AG09319 (cell line): ENCODE results near the gene ICAM3.
"Not testable (repeated sequence)": the region's sequence is repeated elsewhere in the genome, so short reads cannot be mapped to it uniquely, and the experiment has no call there.

Source experiments
- DNase-seq: peaks from one replicate; pipeline ENCODE4 v3.0.0-alpha.2; 2010; ENCODE audit warnings: low read depth; ENCODE audit errors: extremely low read depth
- TF ChIP-seq, protein P1 (sequence below): IDR thresholded peaks from 2 replicates; pipeline ENCODE4 v1.5.1; 2011; ENCODE audit warnings: low read depth, mild to moderate bottlenecking, inconsistent platforms, low read length, moderate library complexity

ICAM3 gene

DNA sequence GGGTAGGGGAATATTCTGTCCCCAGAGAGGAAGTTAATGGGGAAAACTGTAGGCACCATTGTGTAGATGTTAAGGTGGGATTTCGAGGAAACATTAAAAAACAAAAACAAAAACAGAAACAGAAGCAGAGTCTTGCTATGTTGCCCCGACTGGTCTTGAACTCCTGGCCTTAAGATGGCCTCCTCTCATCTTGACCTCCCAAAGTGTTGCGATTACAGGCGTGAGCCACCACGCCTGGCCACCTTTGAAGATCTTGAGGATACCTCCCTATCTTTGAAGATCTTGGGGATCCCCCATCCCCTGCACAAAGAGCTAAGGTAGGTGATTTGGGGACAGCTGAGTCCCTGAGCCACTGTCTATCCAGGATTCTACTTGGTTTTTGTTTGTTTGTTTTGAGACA lies 553 bp upstream of the ICAM3 start:
- no peak for DNase-seq
- TF ChIP-seq, protein P1, sequence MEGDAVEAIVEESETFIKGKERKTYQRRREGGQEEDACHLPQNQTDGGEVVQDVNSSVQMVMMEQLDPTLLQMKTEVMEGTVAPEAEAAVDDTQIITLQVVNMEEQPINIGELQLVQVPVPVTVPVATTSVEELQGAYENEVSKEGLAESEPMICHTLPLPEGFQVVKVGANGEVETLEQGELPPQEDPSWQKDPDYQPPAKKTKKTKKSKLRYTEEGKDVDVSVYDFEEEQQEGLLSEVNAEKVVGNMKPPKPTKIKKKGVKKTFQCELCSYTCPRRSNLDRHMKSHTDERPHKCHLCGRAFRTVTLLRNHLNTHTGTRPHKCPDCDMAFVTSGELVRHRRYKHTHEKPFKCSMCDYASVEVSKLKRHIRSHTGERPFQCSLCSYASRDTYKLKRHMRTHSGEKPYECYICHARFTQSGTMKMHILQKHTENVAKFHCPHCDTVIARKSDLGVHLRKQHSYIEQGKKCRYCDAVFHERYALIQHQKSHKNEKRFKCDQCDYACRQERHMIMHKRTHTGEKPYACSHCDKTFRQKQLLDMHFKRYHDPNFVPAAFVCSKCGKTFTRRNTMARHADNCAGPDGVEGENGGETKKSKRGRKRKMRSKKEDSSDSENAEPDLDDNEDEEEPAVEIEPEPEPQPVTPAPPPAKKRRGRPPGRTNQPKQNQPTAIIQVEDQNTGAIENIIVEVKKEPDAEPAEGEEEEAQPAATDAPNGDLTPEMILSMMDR: no peak

DNA sequence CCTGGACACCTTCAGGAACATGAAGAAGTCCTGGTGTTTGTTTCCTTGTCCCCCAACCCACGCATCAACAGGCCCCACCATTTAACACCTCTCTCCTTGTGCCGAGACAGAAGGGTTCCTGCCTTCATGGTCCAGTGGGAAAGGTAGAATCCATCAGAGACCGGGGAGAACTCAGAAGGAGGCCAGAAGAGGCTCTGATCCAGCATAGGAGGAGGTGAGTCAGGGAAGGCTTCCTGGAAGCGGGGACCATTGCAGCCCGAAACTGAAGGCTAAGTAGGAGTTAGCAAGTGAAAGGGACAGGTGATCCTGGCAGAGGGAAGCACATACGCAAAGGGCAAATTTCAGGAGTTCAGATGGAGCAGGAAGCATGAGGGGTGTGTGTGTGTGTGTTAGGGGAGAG lies 484 bp downstream of the ICAM3 start:
- TF ChIP-seq, protein P1: no peak
- no peak for DNase-seq

DNA sequence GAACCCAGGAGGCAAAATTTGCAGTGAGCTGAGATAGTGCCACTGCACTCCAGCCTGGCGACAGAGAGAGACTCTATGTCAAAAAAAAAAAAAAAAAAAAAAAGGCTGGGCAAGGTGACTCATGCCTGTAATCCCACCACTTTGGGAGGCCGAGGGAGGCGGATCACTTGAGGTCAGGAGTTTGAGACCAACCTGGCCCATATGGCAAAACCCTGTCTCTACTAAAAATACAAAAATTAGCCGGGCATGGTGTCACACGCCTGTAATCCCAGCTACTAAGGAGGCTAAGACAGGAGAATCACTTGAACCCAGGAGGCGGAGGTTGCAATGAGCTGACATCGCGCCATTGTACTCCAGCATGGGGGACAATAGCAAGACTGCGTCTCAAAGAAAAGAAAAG lies 2.7 kb downstream of the ICAM3 start:
- not testable (repeated sequence) for DNase-seq

- TF ChIP-seq, protein P1: no peak
- no peak for DNase-seq
Measured at GRCh38 chr19:10335352-10335985, 4.0 kb downstream of the ICAM3 start.

DNA sequence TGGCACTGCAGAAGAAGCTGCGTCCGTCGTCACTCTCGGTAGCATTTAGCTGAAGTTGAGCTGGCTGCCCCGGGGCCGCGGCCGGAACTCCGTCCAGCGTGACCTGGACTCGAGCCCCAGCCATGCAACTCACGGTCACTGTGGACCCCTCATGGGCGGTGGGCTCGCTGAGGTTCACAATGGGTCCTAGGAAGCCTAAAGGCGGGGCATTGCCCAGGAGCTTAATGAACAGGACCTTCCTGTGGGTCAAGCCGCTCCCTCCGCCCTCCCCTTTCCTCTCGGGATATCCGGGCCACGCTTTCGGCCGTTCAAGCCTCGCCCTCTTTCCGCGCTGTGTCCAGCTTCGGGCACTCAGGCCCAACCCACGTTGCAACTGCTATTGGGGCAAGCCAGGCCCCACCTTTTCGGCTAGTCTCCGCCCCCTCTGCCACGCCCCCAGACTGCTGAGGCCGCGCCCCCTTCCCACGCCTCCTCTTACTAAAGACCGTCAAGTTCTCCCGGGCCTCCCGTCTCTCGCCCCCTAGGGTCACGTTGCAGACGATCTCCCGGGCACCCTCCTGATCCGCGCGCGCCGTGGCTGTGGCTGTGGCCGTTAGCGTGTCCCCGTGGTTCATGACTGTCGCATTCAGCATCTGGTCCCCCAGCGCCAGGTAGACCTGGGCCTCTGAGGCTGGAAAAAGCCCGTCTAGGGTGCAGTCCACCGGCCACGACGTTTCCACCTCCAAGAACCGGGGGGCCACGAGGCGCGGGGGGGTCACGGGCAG lies 4.7 kb downstream of the ICAM3 start:
- peak; percentile 85 for DNase-seq
- TF ChIP-seq, protein P1: peak; percentile 14

DNA sequence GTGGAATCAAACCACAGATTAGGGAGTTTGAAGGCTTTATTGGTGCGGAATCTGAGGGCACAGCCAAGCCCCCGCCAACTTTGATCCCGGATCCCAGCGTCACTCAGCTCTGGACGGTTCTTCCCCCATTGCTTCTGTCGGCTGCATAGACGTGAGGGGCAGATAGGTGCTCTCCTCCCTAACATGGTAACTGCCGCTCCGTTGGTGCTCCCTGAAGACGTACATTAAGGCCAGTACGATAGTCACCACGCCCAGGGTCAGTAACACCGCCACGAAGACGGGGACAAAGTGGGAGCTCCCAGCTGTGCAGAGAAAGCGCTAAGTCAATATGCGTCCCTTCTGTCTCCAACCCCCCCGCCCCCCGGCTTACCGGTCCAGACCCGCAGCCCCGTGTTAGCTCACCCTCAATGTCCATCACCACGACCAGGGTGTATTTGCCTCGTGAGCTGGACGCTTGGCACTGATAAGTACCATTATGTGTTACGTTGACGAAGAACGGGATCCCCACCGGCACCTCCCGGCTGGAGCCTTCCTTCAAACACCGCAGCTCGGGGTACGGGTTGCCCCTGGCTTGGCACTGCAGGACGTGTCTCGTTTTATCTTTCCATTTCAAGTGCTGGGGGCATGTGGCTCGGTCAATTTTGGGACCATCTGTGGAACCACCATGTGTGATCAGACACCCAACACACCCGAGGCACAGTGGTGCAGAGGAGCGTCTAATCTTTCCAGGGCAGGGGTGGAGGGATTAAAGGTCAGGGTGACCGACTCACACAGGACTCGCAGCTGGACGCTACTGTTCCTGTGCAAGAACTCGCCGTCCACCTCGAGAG lies 5.5 kb downstream of the ICAM3 start:
- TF ChIP-seq, protein P1: no peak
- no peak for DNase-seq

DNA sequence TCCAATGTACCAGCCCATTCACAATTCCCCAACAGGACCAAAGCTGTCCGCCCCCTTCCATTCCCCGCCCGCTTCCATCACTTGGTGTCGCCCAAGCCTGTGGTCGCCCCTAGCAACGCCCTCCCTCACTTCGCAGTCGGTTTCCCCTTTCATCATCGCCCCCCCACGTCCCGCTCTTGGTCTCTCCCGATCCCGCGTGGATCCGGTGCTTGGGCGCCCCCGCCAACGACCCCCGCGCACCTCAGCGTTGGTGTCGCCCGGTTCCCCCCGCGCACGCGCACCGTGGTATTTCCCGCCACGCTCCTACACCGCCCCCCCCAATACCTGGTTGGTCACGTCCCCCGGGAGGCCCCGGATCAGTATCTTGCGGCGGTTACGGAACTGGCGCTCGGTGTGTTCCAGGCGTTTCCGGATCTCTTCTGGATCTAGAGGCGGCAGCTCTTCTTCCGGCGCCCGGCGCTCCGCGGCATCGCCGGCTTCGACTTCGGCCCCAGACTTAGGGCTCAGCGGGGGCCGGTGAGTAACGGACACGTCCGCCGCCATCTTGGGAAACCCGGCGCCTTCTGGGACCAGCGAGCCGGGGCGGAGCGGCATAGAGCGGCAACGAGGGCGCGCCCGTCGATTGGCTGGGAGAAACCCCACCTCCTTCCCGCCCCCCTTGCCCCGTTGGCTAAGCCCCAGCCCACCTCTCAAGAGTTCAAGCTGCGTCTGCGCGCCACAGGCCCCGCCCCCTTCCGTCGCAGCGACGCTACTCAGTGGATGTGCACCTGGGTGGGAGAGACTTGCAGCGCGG lies 6.3 kb downstream of the ICAM3 start, which contains the start of gene RAVER1:
Gene RAVER1 (minus strand): TSS at position 565 of the 793 bp plus-strand sequence. CDS start 22 bp downstream, at position 543.
- TF ChIP-seq, protein P1: no peak
- peak; percentile 94 for DNase-seq
